GM12878 (cell line): ENCODE data around the gene ASIC2.

ENCODE experiments used
- BHLHE40 ChIP-seq, 2 experiments: fragments of 450-650 bp in 1 of 2; IDR thresholded peaks; 2 replicates each; pipeline ENCODE4 v1.6.1; 2011 to 2017; ENCODE audit warnings: low read depth in 2 of 2, borderline replicate concordance in 1 of 2, improper control_type of control experiment in 1 of 2, low read length in 1 of 2, mild to moderate bottlenecking in 1 of 2
- CEBPB ChIP-seq, 2 experiments: fragments of 150-350 bp in 1 of 2; IDR thresholded peaks; 2 replicates each; pipeline ENCODE4 v1.6.1; 2012 to 2014; ENCODE audit warnings: low read depth in 2 of 2, low read length in 2 of 2, borderline replicate concordance in 1 of 2, inconsistent platforms in 1 of 2
- CTCF ChIP-seq, 3 experiments: IDR thresholded peaks in 2 of 3; conservative IDR thresholded peaks in 1 of 3; 2 replicates each; pipeline ENCODE4 v1.5.1; 2011; ENCODE audit warnings: low read depth in 3 of 3, low read length in 3 of 3, mild to moderate bottlenecking in 3 of 3, control low read depth in 2 of 3, moderate library complexity in 2 of 3, inconsistent platforms in 1 of 3, mixed read lengths in 1 of 3; ENCODE audit not compliant: control insufficient read depth in 2 of 3, insufficient read depth in 1 of 3; ENCODE audit errors: extremely low read depth in 1 of 3
- CUX1 ChIP-seq: IDR thresholded peaks from 2 replicates; pipeline ENCODE4 v1.6.1; 2012; ENCODE audit warnings: improper control_type of control experiment, low read depth, low read length; ENCODE audit not compliant: insufficient replicate concordance
- ETV6 ChIP-seq, 2 experiments: fragments of 450-650 bp in 1 of 2; IDR thresholded peaks in 1 of 2; conservative IDR thresholded peaks in 1 of 2; 2 replicates each; pipeline ENCODE4 v1.6.1; 2014; ENCODE audit warnings: antibody characterized with exemption in 1 of 2, borderline replicate concordance in 1 of 2, low read depth in 1 of 2, mild to moderate bottlenecking in 1 of 2, moderate library complexity in 1 of 2
- FOXK2 ChIP-seq: fragments of 450-650 bp; IDR thresholded peaks from 2 replicates; pipeline ENCODE4 v1.6.1; 2017; ENCODE audit warnings: mild to moderate bottlenecking, moderate library complexity
- MAX ChIP-seq: IDR thresholded peaks from 2 replicates; pipeline ENCODE4 v1.6.1; 2012; ENCODE audit warnings: low read depth, low read length, improper control_type of control experiment
- NFYA ChIP-seq: IDR thresholded peaks from 2 replicates; pipeline ENCODE4 v1.6.1; 2011; ENCODE audit warnings: low read depth, mild to moderate bottlenecking, low read length, improper control_type of control experiment, borderline replicate concordance
- NR2C2 ChIP-seq: IDR thresholded peaks from 2 replicates; pipeline ENCODE4 v1.6.1; 2011; ENCODE audit warnings: borderline replicate concordance, low read depth; ENCODE audit not compliant: control insufficient read depth, insufficient read length
- POLR2A ChIP-seq: IDR thresholded peaks from 2 replicates; pipeline ENCODE4 v1.6.1; 2011; ENCODE audit warnings: low read depth, mild to moderate bottlenecking, low read length
- REST ChIP-seq: IDR thresholded peaks from 2 replicates; pipeline ENCODE4 v1.6.1; 2012; ENCODE audit warnings: mild to moderate bottlenecking, low read depth, low read length
- SMC3 ChIP-seq: IDR thresholded peaks from 2 replicates; pipeline ENCODE4 v1.6.1; 2011; ENCODE audit warnings: low read length, improper control_type of control experiment, borderline replicate concordance
- TAF1 ChIP-seq: IDR thresholded peaks from 2 replicates; pipeline ENCODE4 v1.6.1; 2011; ENCODE audit warnings: mild to moderate bottlenecking, low read depth, low read length, borderline replicate concordance
- YY1 ChIP-seq: IDR thresholded peaks from 2 replicates; pipeline ENCODE4 v1.6.1; 2011; ENCODE audit warnings: low read depth, mild to moderate bottlenecking, low read length

- TF ChIP-seq POLR2A (no peak), BHLHE40 (IDR thresholded peaks at IDR 0.05; ENCODE audit: borderline replicate concordance in 1 of 2, low read depth in 2 of 2, low read length in 1 of 2) (no peak), FOXK2 (no peak), TAF1 (no peak), CTCF (IDR thresholded peaks at IDR 0.05 in 2 of 3, conservative IDR thresholded peaks at IDR 0.05 in 1 of 3; ENCODE audit: control insufficient read depth in 2 of 3, extremely low read depth in 1 of 3, insufficient read depth in 1 of 3, low read depth in 3 of 3, low read length in 3 of 3) (no peak), ETV6 (conservative IDR thresholded peaks at IDR 0.05 in 1 of 2, IDR thresholded peaks at IDR 0.05 in 1 of 2; ENCODE audit: borderline replicate concordance in 1 of 2, low read depth in 1 of 2) (no peak), YY1 (no peak), MAX (no peak), SMC3 (no peak), CEBPB (IDR thresholded peaks at IDR 0.05; ENCODE audit: borderline replicate concordance in 1 of 2, low read depth in 2 of 2, low read length in 2 of 2) (no peak), NR2C2 (no peak), REST (no peak), NFYA (no peak), CUX1 (no peak)
These were observed 23.6 kb downstream of the ASIC2 start for GRCh38 chr17:33269337-33270060.
